Fibroblast of skin of right quadriceps (primary cell): ENCODE data around the gene CCNA2.

Source experiments
- DNase-seq: peaks from one replicate; pipeline ENCODE4 v3.0.0-alpha.2; 2013

Gene CCNA2

DNA sequence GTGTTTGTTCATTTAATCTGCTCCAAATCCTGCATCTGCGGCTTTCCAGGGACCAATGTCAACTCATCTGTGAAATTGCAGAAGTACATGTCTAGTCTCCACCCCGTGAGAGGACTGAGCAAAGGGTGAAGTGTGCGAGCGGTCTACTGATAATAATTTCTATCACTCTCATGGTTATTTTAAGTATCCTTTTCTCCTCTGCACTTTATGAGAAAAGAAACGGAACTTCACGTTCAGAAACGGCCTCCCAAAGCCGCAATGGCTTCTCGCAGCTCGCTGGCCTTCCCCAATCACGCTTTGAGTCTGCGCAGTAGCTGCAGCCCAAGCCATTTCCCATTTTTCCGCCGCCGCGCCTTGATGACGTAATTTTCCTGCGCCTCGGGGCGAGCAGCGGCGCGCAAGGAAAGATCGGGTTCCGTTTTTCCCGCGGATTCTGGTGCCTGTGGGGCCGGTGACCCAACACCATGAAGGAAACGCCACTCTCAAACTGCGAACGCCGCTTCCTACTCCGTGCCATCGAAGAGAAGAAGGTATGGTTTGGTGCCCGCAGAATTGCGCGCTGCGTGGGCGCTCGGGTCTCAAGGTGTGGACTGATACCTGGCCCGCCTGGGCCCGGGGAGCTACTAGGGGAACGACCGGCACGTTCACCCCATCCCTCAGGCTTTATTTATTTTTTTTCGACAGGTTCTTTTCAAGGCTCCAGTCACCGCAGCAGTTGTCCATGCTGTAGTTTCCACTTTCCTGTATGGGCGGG, 22.5 kb downstream of the CCNA2 start, which contains the start of gene EXOSC9:
TSS of gene EXOSC9 (plus strand) at position 363 of the 754 bp plus-strand sequence. CDS start at position 465, 102 bp downstream.
- peak; percentile 96 for DNase-seq

DNA sequence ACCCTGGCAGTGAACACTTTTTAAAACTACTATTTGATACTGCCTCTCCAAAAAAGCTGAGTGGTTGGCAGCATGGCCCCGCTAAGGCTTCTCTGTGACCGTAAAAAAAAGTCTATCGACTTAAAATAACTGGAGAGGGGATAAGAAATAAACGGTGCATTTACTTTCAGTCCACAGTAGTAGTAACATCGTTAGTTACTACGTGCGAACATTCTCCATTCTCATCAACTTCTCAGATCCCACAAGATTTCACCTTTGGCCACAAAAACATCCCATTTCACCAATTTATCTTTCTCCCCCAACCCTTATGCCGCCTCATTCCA, 23.1 kb downstream of the CCNA2 start:
- DNase-seq = no peak

DNA sequence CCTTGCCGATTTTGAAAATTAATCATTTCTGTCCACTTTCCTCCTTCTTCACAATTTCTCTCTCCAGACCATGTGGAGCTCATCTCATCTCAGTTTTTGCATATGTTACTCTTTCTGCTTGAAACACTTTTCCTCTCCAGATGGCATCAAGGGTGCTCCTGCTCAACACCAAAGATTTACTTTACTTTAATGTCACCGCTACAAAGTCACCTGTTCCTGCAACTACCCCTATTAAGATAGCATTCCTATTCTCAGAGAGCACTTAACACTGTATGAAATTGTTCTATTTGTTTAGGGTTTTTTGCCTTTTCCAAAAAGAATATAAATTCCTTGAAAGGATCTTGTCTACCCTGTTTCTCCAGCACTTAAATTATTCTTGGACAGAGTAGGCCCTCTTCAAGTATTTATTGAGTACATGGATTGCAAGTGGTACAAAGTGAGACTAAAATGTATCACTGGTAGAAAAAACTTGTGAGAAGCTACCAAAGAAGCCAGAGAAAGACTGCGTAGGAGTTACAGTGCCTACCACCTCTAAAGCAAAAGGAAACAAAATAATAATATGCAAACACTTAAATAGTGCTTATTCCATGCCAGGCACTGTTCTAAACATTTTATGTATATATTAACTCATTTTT, 23.7 kb downstream of the CCNA2 start:
- DNase-seq = no peak

- no peak for DNase-seq
Measured at GRCh38 chr4:121799208-121799823, 24.4 kb downstream of the CCNA2 start.

- DNase-seq = peak; percentile 58
Measured at GRCh38 chr4:121796283-121796682, 27.4 kb downstream of the CCNA2 start.

GRCh38 chr4:121794505-121795188, 29.0 kb downstream of the CCNA2 start:
- DNase-seq = peak; percentile 35

GRCh38 chr4:121792966-121793365, 30.7 kb downstream of the CCNA2 start:
- DNase-seq = no peak

DNA sequence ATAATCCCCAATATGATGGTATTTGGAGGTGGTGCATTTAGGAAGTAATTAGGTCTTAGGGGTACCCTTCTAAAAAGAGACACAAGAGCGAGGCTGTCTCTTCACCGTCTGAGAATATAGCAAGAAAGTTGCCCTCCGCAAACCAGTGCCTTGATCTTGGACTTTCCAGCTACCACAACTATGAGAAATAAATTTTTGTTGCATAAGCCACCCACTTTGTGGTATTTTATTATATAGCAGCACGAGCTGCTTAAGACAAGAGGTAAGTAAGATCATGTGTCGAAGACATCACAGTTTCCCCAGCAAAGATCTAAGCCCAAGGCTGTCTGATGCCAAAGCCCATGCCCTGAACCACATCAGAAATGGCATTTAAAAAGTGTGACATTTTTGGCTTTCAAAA, 32.2 kb downstream of the CCNA2 start:
- DNase-seq = peak; percentile 87

DNA sequence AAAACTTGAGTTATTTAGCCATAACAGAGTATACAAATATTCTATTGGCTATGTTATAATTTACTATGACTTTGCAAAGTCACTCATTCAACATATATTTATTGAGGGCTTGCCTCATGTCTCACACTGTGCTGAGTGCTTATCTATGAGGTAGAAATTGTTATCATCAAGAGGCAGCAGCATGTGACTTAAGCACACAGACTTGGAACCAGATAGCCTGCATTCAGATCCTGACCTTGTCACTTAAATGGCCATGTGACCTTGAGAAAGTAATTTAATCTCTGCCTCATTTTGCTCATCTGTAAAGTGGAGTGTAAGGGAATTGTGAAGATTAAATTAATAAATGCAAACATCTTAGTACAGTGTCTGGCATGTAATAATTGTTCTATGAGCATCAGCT, 32.7 kb downstream of the CCNA2 start:
- no peak for DNase-seq

- DNase-seq = peak; percentile 91
Measured at GRCh38 chr4:121789960-121790829, 33.5 kb downstream of the CCNA2 start.

- peak; percentile 76 for DNase-seq
Measured at GRCh38 chr4:121789455-121789854, 34.2 kb downstream of the CCNA2 start.

DNA sequence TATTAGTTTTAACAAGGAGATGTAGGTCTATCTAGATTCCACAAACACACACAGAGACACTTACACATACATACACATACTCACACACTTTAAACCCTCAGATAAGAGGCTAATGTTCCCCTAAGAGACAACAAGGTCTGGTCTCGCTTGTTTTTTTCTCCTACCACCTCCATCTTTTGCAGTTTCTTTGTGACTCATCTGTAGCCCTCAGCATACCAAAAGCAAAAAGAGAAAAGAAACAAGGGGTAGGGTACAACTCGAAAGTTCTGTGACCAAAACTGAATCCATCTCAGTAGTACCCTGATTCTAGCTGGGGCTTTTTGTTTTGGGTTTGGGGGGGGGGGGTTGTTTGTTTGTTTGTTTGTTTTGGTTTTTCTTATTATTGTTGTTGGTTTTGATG, 34.8 kb downstream of the CCNA2 start:
- no peak for DNase-seq

DNA sequence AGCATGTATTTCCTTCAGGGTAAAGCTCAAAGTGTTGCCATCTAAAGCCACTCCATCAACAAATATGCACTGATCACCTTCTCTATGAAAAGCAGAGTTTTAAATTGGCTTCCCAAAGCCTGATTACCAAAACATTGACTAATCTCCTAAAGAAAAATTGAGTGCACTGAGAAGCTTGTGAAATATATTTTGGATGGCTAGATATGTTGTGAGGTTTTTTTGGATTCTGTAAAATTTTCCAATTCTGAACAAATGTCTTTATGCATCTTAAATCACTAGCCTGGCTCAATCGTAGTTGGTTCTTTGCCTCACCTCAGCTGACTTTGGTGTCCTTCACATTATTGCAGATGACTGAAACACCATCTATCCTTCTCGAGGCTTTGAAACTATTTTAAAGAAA, 37.5 kb downstream of the CCNA2 start:
- DNase-seq = no peak

DNA sequence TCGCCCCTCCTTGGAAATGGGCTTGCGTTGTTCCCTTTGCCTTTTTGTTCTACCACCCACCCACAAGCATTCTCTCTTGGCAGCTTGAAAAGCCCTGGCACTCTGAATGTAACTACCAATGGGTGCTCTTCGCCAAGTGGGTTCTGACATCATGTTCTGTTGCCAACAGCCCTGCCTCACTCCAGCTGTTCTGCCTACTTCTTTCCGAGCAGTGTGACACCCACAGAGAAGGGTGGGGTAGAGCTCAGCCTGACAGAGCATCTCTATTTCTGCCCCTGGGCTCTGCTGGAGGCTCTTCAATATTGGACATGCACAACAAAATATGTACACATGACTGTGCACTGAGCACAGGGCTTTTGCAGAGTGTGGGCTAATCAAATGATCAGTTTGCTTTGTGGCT, 38.2 kb downstream of the CCNA2 start:
- peak; percentile 34 for DNase-seq

DNA sequence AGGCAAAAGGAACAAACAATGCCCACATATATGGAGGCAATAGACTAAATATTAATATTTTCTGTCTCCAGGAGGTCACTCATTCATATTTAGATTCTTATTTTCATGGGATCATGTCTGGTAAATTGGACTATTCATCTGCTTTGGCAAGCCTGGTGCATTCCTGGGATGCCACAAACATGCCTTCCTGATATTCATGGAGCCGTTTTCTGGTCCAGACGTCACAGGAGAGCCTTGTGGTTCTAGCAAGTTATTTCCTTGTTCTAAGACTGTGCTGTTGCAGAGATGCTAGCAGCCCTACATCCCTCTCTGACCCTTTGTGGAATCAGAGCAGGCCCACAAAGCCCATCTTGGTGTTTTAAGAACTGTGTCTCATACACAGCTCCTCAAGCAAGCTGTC, 38.7 kb downstream of the CCNA2 start:
- peak; percentile 98 for DNase-seq

DNA sequence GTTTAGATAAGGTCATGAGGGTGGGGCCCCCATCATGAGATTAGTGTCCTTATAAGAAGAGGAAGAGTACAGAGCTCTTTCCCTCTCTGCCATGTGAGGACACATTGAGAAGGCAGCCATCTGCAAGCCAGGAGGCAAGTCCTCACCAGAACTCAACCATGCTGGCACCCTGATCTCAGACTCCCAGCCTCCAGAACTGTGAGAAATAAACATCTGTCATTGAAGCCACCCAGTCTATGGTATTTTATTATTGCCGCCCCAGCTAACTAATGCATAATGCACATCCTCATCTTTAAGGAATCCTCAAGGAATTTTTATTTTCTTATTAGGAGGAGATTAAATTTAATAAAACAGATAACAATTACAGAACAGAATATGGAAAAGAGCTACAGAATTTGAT, 39.3 kb downstream of the CCNA2 start:
- peak; percentile 53 for DNase-seq

GRCh38 chr4:121783210-121783609, 40.5 kb downstream of the CCNA2 start:
- DNase-seq = no peak

DNA sequence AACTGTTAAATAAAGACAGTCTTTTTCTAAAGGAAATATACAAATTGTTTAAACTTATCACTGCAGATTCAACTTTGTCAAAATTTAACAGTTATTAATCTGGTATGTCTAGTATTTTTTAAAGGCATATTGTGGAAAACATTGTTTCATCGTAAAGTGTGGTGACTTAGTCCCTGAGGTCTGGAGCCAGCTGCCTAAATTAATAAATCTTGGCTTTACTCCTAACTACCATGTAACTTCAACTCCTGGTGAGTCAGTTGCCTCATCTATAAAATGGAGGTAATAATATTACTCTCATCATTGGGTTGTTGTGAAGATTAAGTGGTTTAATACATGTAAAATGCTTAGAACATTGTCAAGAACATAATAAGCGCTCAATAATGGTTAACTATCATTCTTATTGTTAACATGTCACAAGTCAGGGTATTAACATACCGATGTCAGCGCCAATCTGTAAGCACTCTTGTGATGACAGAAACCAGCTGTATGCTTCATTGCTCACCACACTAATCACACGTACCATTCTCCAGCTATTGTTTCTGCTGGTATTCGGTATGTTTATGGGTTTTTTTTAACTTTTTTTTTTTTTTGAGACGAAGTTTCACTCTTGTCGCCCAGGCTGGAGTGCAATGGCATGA, 44.6 kb downstream of the CCNA2 start:
- DNase-seq = peak; percentile 59

- DNase-seq = peak; percentile 30
Measured at GRCh38 chr4:121777625-121778024, 46.1 kb downstream of the CCNA2 start.

DNA sequence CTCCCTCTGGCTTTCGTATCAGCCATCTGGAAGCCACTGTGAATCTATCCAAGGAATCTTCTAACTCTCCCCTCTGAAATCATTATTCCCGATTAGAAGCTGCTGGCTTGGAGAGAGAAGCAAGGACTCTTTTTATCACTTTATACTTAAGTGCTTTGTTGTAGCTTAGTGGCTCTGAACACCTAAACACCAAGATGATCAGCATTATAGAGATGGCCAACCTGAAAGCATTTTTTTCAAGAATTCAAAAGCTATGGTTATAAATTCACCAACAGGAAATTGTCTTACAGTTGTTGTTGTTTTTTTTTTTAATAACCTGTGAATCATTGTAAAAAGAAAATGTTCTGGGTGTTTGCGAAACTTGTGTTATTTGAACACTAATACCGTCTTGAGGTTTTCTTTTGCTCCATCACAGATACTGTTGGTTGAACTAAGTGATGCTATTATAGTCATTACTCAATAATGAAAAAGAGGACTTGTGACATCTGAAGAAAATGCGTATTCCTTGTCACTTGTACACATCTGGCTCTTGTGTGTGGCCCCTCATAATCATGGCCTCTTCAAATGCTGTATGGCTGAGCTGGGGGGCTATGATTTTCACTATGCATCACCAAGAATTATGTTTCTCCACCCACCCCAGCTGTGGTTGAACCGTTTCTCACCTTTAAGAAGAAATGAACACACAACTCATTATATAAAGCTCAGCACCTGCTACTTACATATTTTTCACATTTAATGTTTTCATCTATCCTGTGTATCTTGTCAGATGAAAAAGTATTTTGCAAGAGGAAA, 46.9 kb downstream of the CCNA2 start:
- DNase-seq = no peak

DNA sequence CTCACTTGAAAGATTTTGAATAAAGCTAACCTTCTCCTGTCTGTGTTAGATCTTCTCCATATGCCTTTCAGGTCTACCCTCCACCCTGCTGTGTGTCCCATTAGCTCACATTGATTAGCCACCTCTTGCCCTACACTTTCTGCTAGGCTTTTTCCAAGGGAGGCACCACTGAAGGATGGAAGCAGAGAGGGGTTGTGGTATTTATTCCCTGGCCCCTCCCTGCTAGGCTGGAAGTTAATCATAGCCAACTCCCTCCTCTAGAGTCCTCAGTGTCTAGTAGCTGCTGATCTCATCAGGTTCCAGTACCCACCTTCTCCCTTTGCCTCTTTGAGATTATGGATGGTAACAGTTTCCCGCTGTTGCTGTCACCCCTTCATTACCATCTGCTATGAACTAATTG, 49.8 kb downstream of the CCNA2 start:
- no peak for DNase-seq
